Activated CD4-positive, CD25-positive, alpha-beta regulatory T cell treated with anti-CD3 and anti-CD28 coated beads, Interleukin-2, amount 50 U/mL, for 72 hours (primary cell): ENCODE data around the gene RIN3.

ENCODE experiments used
- DNase-seq: peaks from one replicate; pipeline ENCODE4 v3.0.0; 2021

The RIN3 gene

GRCh38 chr14:92511453-92512238 is 1.9 kb upstream of the RIN3 start:
- no peak for DNase-seq

GRCh38 chr14:92512807-92513203 is 776 bp upstream of the RIN3 start:
- no peak for DNase-seq

- DNase-seq, result peak; percentile 44
These were observed 624 bp downstream of the RIN3 start for GRCh38 chr14:92513966-92514843.

- no peak for DNase-seq
These were observed 1.4 kb downstream of the RIN3 start for GRCh38 chr14:92514844-92515514.

- DNase-seq, result no peak
These were observed 2.2 kb downstream of the RIN3 start for GRCh38 chr14:92515546-92516343.

GRCh38 chr14:92516344-92516965 is 2.9 kb downstream of the RIN3 start:
- no peak for DNase-seq

- no peak for DNase-seq
These were observed 3.5 kb downstream of the RIN3 start for GRCh38 chr14:92516966-92517506.

- DNase-seq, result no peak
These were observed 4.2 kb downstream of the RIN3 start for GRCh38 chr14:92517761-92518160.

- no peak for DNase-seq
These were observed 5.9 kb downstream of the RIN3 start for GRCh38 chr14:92519246-92520101.

- DNase-seq, result no peak
These were observed 6.8 kb downstream of the RIN3 start for GRCh38 chr14:92520102-92521057.

GRCh38 chr14:92521058-92521415 is 7.5 kb downstream of the RIN3 start:
- no peak for DNase-seq

GRCh38 chr14:92523752-92524151 is 10.2 kb downstream of the RIN3 start:
- no peak for DNase-seq

GRCh38 chr14:92524602-92525185 is 11.1 kb downstream of the RIN3 start:
- no peak for DNase-seq

GRCh38 chr14:92525322-92526095 is 11.9 kb downstream of the RIN3 start:
- DNase-seq, result no peak

GRCh38 chr14:92527721-92528120 is 14.1 kb downstream of the RIN3 start:
- no peak for DNase-seq

- no peak for DNase-seq
These were observed 15.0 kb downstream of the RIN3 start for GRCh38 chr14:92528486-92529100.

GRCh38 chr14:92529903-92530302 is 16.3 kb downstream of the RIN3 start:
- DNase-seq, result no peak
